ENCODE results near the gene NAA50.

The NAA50 gene

GRCh38 chr3:113677737-113678136 is 68.3 kb downstream of the NAA50 start:
- no peak for TF ChIP-seq OVOL3 (tag by site-specific recombination; IDR thresholded peaks at IDR 0.05)
- TF ChIP-seq IKZF3 (tag by site-specific recombination; IDR thresholded peaks at IDR 0.05), result no peak
- no peak for TF ChIP-seq ZNF391 (tag by site-specific recombination; IDR thresholded peaks at IDR 0.05; ENCODE audit: borderline replicate concordance, low read depth)
- Histone ChIP-seq H3K9me3 (ENCODE audit: control insufficient read depth, insufficient read depth, low read depth, low read length) (no peaks in the 10 kb centered on the region), H3K27ac (ENCODE audit: extremely low read depth, low read depth, low read length) (no peak overlapping the region), H3K4me1 (ENCODE audit: control insufficient read depth, insufficient read depth, low read length) (no peaks in the 10 kb centered on the region), H3K4me3 (ENCODE audit: low read depth, low read length) (no peak overlapping the region), H3K36me3 (ENCODE audit: control insufficient read depth in 2 of 2, insufficient read depth in 1 of 2, low read length in 2 of 2) (peaks cover 0 to 16% of the 10 kb centered on the region in 2 experiments; a peak in 1 of 3 replicates)
- POLR2A ChIA-PET, result no interaction called here
- CTCF ChIA-PET, result no interaction called here

GRCh38 chr3:113676261-113676660 is 69.8 kb downstream of the NAA50 start:
- ChIA-PET POLR2A (no interaction called here), CTCF (no interaction called here)
- Histone ChIP-seq H3K9me3 (ENCODE audit: control insufficient read depth, insufficient read depth, low read depth, low read length) (no peaks in the 10 kb centered on the region), H3K36me3 (ENCODE audit: control insufficient read depth in 2 of 2, insufficient read depth in 1 of 2, low read length in 2 of 2) (peaks cover 0 to 16% of the 10 kb centered on the region in 2 experiments; a peak in 2 of 3 replicates), H3K4me1 (ENCODE audit: control insufficient read depth, insufficient read depth, low read length) (no peaks in the 10 kb centered on the region), H3K27ac (ENCODE audit: extremely low read depth, low read depth, low read length) (no peak overlapping the region), H3K4me3 (ENCODE audit: low read depth, low read length) (no peak overlapping the region)
- TF ChIP-seq ZNF510 (tag by site-specific recombination; IDR thresholded peaks at IDR 0.05; ENCODE audit: insufficient replicate concordance) (no peak), ZNF623 (tag by site-specific recombination; IDR thresholded peaks at IDR 0.05) (no peak), ZNF701 (tag by site-specific recombination; IDR thresholded peaks at IDR 0.05) (no peak), KLF8 (tag by site-specific recombination; IDR thresholded peaks at IDR 0.05) (no peak), ZBTB48 (tag by site-specific recombination; IDR thresholded peaks at IDR 0.05) (no peak), KLF16 (tag by site-specific recombination; IDR thresholded peaks at IDR 0.05) (no peak), INSM2 (tag by site-specific recombination; IDR thresholded peaks at IDR 0.05) (no peak), ZNF561 (tag by site-specific recombination; IDR thresholded peaks at IDR 0.05; ENCODE audit: borderline replicate concordance) (no peak)

- H3K27ac ChIP-seq (ENCODE audit: extremely low read depth, low read depth, low read length), result no peak overlapping the region
- H3K9me3 ChIP-seq (ENCODE audit: control insufficient read depth, insufficient read depth, low read depth, low read length), result no peaks in the 10 kb centered on the region
- no peak for TF ChIP-seq ZNF843 (tag by site-specific recombination; IDR thresholded peaks at IDR 0.05)
- TF ChIP-seq ZNF645 (tag by site-specific recombination; IDR thresholded peaks at IDR 0.05), result no peak
- no peak for TF ChIP-seq KLF16 (tag by site-specific recombination; IDR thresholded peaks at IDR 0.05)
- no peak for TF ChIP-seq TSHZ1 (tag by site-specific recombination; IDR thresholded peaks at IDR 0.05; ENCODE audit: borderline replicate concordance)
- no peak for TF ChIP-seq ZNF654 (tag by site-specific recombination; IDR thresholded peaks at IDR 0.05; ENCODE audit: low read depth)
- no peak for TF ChIP-seq AEBP2 (tag by site-specific recombination; IDR thresholded peaks at IDR 0.05; ENCODE audit: borderline replicate concordance)
- no peak for TF ChIP-seq ZSCAN30 (tag by site-specific recombination; IDR thresholded peaks at IDR 0.05)
- TF ChIP-seq ZNF391 (tag by site-specific recombination; IDR thresholded peaks at IDR 0.05; ENCODE audit: borderline replicate concordance, low read depth), result no peak
- no peak for TF ChIP-seq ZNF580 (tag by site-specific recombination; IDR thresholded peaks at IDR 0.05)
- TF ChIP-seq ZBTB8A (tag by site-specific recombination; IDR thresholded peaks at IDR 0.05), result no peak
- CTCF ChIA-PET, result no interaction called here
- POLR2A ChIA-PET, result no interaction called here
- H3K36me3 ChIP-seq (ENCODE audit: control insufficient read depth in 2 of 2, insufficient read depth in 1 of 2, low read length in 2 of 2), result peaks cover 0 to 16% of the 10 kb centered on the region in 2 experiments; a peak in 2 of 3 replicates
- H3K4me1 ChIP-seq (ENCODE audit: control insufficient read depth, insufficient read depth, low read length), result no peaks in the 10 kb centered on the region
- H3K4me3 ChIP-seq (ENCODE audit: low read depth, low read length), result no peak overlapping the region
Measured at GRCh38 chr3:113673593-113673992, 72.5 kb downstream of the NAA50 start.
